Activated effector memory CD4-positive, alpha-beta T cell treated with anti-CD3 and anti-CD28 coated beads, Interleukin-2, amount 50 U/mL, for 16 hours (primary cell): Measurements from ENCODE around the gene SIX5.
"Not testable (repeated sequence)": the region's sequence is repeated elsewhere in the genome, so short reads cannot be mapped to it uniquely, and the experiment has no call there.

Source experiments
- DNase-seq: peaks from one replicate; pipeline ENCODE4 v3.0.0-alpha.2; 2020

SIX5 gene

GRCh38 chr19:45768984-45769782 is at the start of gene SIX5:
SIX5 (minus strand) TSS chr19:45769252; CDS start chr19:45768844, 408 bp downstream.
- peak; percentile 97 for DNase-seq

GRCh38 chr19:45817725-45818301 is 48.8 kb upstream of the SIX5 start:
- DNase-seq: no peak

- DNase-seq: peak; percentile 99
Observed at GRCh38 chr19:45817010-45817724, 48.1 kb upstream of the SIX5 start.

- DNase-seq: no peak
Observed at GRCh38 chr19:45816236-45817009, 47.4 kb upstream of the SIX5 start.

- DNase-seq: no peak
Observed at GRCh38 chr19:45815481-45816216, 46.6 kb upstream of the SIX5 start.

GRCh38 chr19:45814851-45815480 is 45.9 kb upstream of the SIX5 start, which contains the start of gene RSPH6A:
RSPH6A (minus strand) TSS chr19:45815308; CDS start chr19:45815176, 132 bp downstream.
- DNase-seq: no peak

- no peak for DNase-seq
Observed at GRCh38 chr19:45814166-45814780, 45.2 kb upstream of the SIX5 start.

- DNase-seq: no peak
Observed at GRCh38 chr19:45812297-45812696, 43.2 kb upstream of the SIX5 start.

GRCh38 chr19:45809643-45810159 is 40.6 kb upstream of the SIX5 start:
- DNase-seq: no peak

GRCh38 chr19:45805719-45806118 is 36.7 kb upstream of the SIX5 start:
- no peak for DNase-seq

GRCh38 chr19:45804959-45805230 is 35.8 kb upstream of the SIX5 start:
- DNase-seq: no peak

- DNase-seq: no peak
Observed at GRCh38 chr19:45804140-45804958, 35.3 kb upstream of the SIX5 start.

GRCh38 chr19:45801603-45802175 is 32.6 kb upstream of the SIX5 start:
- no peak for DNase-seq

- no peak for DNase-seq
Observed at GRCh38 chr19:45800070-45800553, 31.1 kb upstream of the SIX5 start.

- not testable (repeated sequence) for DNase-seq
Observed at GRCh38 chr19:45799541-45799940, 30.5 kb upstream of the SIX5 start.

GRCh38 chr19:45798995-45799517 is 30.0 kb upstream of the SIX5 start:
- peak; percentile 85 for DNase-seq

GRCh38 chr19:45794627-45795026 is 25.6 kb upstream of the SIX5 start:
- DNase-seq: no peak

GRCh38 chr19:45793876-45794275 is 24.8 kb upstream of the SIX5 start:
- DNase-seq: no peak

- DNase-seq: no peak
Observed at GRCh38 chr19:45793178-45793564, 24.1 kb upstream of the SIX5 start.
